Caco-2 (cell line): ENCODE data around the gene FAM13A. TPM values are rescaled to one million over a fixed set of nuclear protein-coding genes. Genes with fewer than 3 reads are reported as not detected.

Experiments used
- BruUV-seq: library from RNA; stranded (reverse); fragments of 400-500 nt; replicated peaks from 2 replicates; lab custom pipeline; 2021; lab: Mats Ljungman, UMichigan
- CTCF ChIA-PET: fragments of 300-600 bp; sonication (Branson Sonifier 250); formaldehyde crosslinking; loops from one replicate; lab custom pipeline; 2022; ENCODE audit warnings: antibody characterized with exemption; lab: Charles Lee
- POLR2A ChIA-PET: fragments of 300-600 bp; sonication (Branson Sonifier 250); formaldehyde crosslinking; loops from one replicate; lab custom pipeline; 2022; ENCODE audit warnings: antibody characterized with exemption; lab: Charles Lee
- DNase-seq, 2 experiments: peaks; one replicate each; pipeline versions ENCODE4 v3.0.0 to v3.0.0-alpha.2; 2020 to 2022
- H3K27me3 ChIP-seq: replicated peaks from 2 replicates; pipeline ENCODE4 v1.6.0; 2011; ENCODE audit warnings: low read length; ENCODE audit not compliant: control insufficient read depth, insufficient read depth
- H3K36me3 ChIP-seq: 2 replicates; pipeline ENCODE4 v1.5.1; 2011; ENCODE audit warnings: low read length; ENCODE audit not compliant: control insufficient read depth, insufficient read depth
- H3K4me1 ChIP-seq: fragments of 250-450 bp; sonication (Bioruptor Pico); 2 replicates; pipeline ENCODE4 v1.5.1; 2020; ENCODE audit warnings: mild to moderate bottlenecking
- H3K4me3 ChIP-seq: 2 replicates; pipeline ENCODE4 v1.5.1; 2011; ENCODE audit warnings: low read depth, mild to moderate bottlenecking, control low read depth, low read length
- H3K9me3 ChIP-seq: fragments of 250-450 bp; sonication (Bioruptor Pico); 2 replicates; pipeline ENCODE4 v1.5.1; 2020; ENCODE audit warnings: mild to moderate bottlenecking, moderate library complexity
- H3K27ac Mint-ChIP-seq: one replicate; pipeline ENCODE4 v1.8.0; 2022; ENCODE audit warnings: mixed read lengths; ENCODE audit not compliant: unreplicated experiment
- H3K27me3 Mint-ChIP-seq: one replicate; pipeline ENCODE4 v1.8.0; 2022; ENCODE audit warnings: mixed read lengths; ENCODE audit not compliant: insufficient read depth, unreplicated experiment
- H3K36me3 Mint-ChIP-seq: one replicate; pipeline ENCODE4 v1.8.0; 2022; ENCODE audit warnings: mild to moderate bottlenecking, mixed read lengths; ENCODE audit not compliant: insufficient read depth, unreplicated experiment
- H3K4me1 Mint-ChIP-seq: one replicate; pipeline ENCODE4 v1.8.0; 2022; ENCODE audit warnings: low read depth, mixed read lengths; ENCODE audit not compliant: unreplicated experiment
- H3K4me3 Mint-ChIP-seq: one replicate; pipeline ENCODE4 v1.8.0; 2022; ENCODE audit warnings: mild to moderate bottlenecking, moderate library complexity, mixed read lengths; ENCODE audit not compliant: unreplicated experiment
- H3K9me3 Mint-ChIP-seq: one replicate; pipeline ENCODE4 v1.8.0; 2022; ENCODE audit warnings: mixed read lengths; ENCODE audit not compliant: unreplicated experiment
- intact Hi-C: fragments of 100-400 bp; cut with micrococcal nuclease; formaldehyde crosslinking; loops from one replicate; pipeline ENCODE4 v1.10.0; 2022; ENCODE audit not compliant: unreplicated experiment
- total RNA-seq: library from RNA; stranded (reverse); gene quantifications from 2 replicates; pipeline ENCODE4 v1.2.3, GENCODE V29; 2022
- TF ChIP-seq, protein P1 (sequence below), 2 experiments: fragments of 200-600 bp in 1 of 2; IDR thresholded peaks; 1 replicate in 1 of 2; 2 replicates in 1 of 2; pipeline versions ENCODE4 v1.5.1 to v1.8.0; 2011 to 2022; ENCODE audit warnings: antibody characterized with exemption in 1 of 2, control low read depth in 1 of 2, inconsistent platforms in 1 of 2, low read depth in 1 of 2, low read length in 1 of 2, mild to moderate bottlenecking in 1 of 2, moderate library complexity in 1 of 2; ENCODE audit not compliant: insufficient read depth in 1 of 2, severe bottlenecking in 1 of 2, unreplicated experiment in 1 of 2

FAM13A gene
- total RNA-seq, 1 experiment from 2014 or later = 11.0 TPM

DNA sequence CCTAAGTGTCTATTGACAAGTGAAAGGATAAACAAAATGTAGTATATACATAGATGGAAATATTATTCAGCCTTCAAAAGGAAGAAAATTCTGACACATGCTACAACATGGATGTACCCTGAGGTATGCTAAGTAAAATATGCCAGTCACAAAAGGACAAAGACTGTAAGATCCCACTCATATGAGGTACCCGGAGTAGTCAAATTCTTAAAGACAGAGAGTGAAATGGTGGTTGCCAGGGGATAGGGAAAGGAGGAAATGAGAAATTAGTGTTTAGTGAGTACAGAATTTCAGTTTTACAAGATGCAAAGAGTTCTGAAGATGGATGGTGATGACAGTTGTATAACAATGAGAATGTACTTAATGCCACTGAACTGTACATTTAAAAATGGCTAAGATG, 257.1 kb downstream of the FAM13A start:
- no peak for DNase-seq
- ChIA-PET POLR2A (no interaction called here), CTCF (no interaction called here)
- intact Hi-C loops = loop anchor here (10.0 kb wide), 1 partner anchor 265 kb away; no protein-coding TSS in a partner anchor
- H3K4me3 ChIP-seq = no peak overlapping the region
- no peaks in the 10 kb centered on the region for H3K27me3 Mint-ChIP-seq
- no peaks in the 10 kb centered on the region for H3K27me3 ChIP-seq
- H3K4me1 Mint-ChIP-seq = no peaks in the 10 kb centered on the region
- H3K4me1 ChIP-seq = no peaks in the 10 kb centered on the region
- H3K27ac Mint-ChIP-seq = no peak overlapping the region
- H3K9me3 Mint-ChIP-seq = no peaks in the 10 kb centered on the region
- TF ChIP-seq, protein P1, sequence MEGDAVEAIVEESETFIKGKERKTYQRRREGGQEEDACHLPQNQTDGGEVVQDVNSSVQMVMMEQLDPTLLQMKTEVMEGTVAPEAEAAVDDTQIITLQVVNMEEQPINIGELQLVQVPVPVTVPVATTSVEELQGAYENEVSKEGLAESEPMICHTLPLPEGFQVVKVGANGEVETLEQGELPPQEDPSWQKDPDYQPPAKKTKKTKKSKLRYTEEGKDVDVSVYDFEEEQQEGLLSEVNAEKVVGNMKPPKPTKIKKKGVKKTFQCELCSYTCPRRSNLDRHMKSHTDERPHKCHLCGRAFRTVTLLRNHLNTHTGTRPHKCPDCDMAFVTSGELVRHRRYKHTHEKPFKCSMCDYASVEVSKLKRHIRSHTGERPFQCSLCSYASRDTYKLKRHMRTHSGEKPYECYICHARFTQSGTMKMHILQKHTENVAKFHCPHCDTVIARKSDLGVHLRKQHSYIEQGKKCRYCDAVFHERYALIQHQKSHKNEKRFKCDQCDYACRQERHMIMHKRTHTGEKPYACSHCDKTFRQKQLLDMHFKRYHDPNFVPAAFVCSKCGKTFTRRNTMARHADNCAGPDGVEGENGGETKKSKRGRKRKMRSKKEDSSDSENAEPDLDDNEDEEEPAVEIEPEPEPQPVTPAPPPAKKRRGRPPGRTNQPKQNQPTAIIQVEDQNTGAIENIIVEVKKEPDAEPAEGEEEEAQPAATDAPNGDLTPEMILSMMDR (IDR thresholded peaks at IDR 0.05; ENCODE audit: insufficient read depth in 1 of 2, low read depth in 1 of 2, low read length in 1 of 2, severe bottlenecking in 1 of 2, unreplicated experiment in 1 of 2) = no peak
- H3K4me3 Mint-ChIP-seq = no peak overlapping the region
- no TSS peak for BruUV-seq
- H3K36me3 ChIP-seq = no peaks in the 10 kb centered on the region
- no peaks in the 10 kb centered on the region for H3K36me3 Mint-ChIP-seq
- H3K9me3 ChIP-seq = no peaks in the 10 kb centered on the region

DNA sequence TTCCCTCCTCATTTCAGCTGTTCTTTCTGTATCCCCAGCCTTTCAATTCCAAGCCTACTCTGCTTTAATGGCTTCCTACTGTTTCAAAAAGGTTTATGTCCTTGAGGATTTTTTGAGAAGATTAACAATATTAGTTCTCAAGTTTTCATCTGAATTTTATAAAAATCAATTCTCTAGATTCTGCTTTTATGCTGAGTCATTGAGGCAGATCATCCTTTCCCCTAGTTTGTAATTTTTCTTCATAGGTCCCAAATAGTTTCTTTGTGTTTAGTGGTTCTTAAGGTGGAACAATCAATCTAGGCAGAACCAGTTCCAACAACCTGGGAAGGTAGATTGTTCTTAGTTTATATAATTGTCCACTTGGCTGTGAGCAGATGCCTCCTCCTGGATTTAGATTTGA, 259.3 kb downstream of the FAM13A start:
- Histone ChIP-seq H3K4me1 (no peaks in the 10 kb centered on the region), H3K27me3 (no peaks in the 10 kb centered on the region), H3K4me3 (no peak overlapping the region), H3K36me3 (no peaks in the 10 kb centered on the region), H3K9me3 (no peaks in the 10 kb centered on the region)
- Mint-ChIP-seq H3K4me1 (peaks cover under 1% of the 10 kb centered on the region), H3K9me3 (no peaks in the 10 kb centered on the region), H3K4me3 (no peak overlapping the region), H3K27me3 (no peaks in the 10 kb centered on the region), H3K36me3 (no peaks in the 10 kb centered on the region), H3K27ac (no peak overlapping the region)
- TF ChIP-seq, protein P1 (IDR thresholded peaks at IDR 0.05; ENCODE audit: insufficient read depth in 1 of 2, low read depth in 1 of 2, low read length in 1 of 2, severe bottlenecking in 1 of 2, unreplicated experiment in 1 of 2) = no peak
- no TSS peak for BruUV-seq
- no peak for DNase-seq
- ChIA-PET POLR2A (no interaction called here), CTCF (no interaction called here)
- intact Hi-C loops = loop anchor here (10.0 kb wide), 1 partner anchor 263 kb away; no protein-coding TSS in a partner anchor

DNA sequence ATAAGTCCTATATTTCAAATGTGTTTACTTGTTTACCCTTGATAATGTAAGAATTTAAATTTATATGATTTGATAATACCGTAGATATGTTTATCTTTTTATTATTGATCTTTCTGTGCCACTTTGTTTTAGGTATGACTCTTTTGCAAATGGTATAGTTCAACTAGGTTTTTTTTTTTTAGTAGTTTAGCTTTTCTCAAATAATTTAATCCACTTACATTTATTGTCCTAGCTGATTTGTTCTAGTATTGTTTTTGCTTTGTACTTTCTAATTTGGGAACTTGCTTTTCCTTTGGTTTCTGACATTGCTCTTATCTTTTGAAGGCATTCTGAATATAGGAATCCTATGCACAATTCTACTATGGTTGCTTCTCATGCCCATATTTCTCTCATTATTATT, 260.4 kb downstream of the FAM13A start:
- no peak overlapping the region for H3K27ac Mint-ChIP-seq
- TF ChIP-seq, protein P1 (IDR thresholded peaks at IDR 0.05; ENCODE audit: insufficient read depth in 1 of 2, low read depth in 1 of 2, low read length in 1 of 2, severe bottlenecking in 1 of 2, unreplicated experiment in 1 of 2) = no peak
- H3K27me3 ChIP-seq = no peaks in the 10 kb centered on the region
- H3K36me3 Mint-ChIP-seq = no peaks in the 10 kb centered on the region
- H3K4me1 ChIP-seq = no peaks in the 10 kb centered on the region
- no peak overlapping the region for H3K4me3 ChIP-seq
- no peak for DNase-seq
- H3K36me3 ChIP-seq = no peaks in the 10 kb centered on the region
- POLR2A ChIA-PET = no interaction called here
- peaks cover 7% of the 10 kb centered on the region for H3K4me1 Mint-ChIP-seq
- no peaks in the 10 kb centered on the region for H3K9me3 Mint-ChIP-seq
- H3K4me3 Mint-ChIP-seq = no peak overlapping the region
- H3K27me3 Mint-ChIP-seq = no peaks in the 10 kb centered on the region
- H3K9me3 ChIP-seq = no peaks in the 10 kb centered on the region
- no TSS peak for BruUV-seq
- intact Hi-C loops = loop anchor here (10.0 kb wide), 1 partner anchor 262 kb away; no protein-coding TSS in a partner anchor
- CTCF ChIA-PET = no interaction called here
